ENCODE data around the gene SLC12A8.

Gene SLC12A8

GRCh38 chr3:125137358-125138033 is 75.1 kb downstream of the SLC12A8 start:
- no peak for DNase-seq (ENCODE audit: low read depth)

GRCh38 chr3:125136966-125137357 is 75.6 kb downstream of the SLC12A8 start:
- no peak for DNase-seq (ENCODE audit: low read depth)

GRCh38 chr3:125136515-125136914 is 76.0 kb downstream of the SLC12A8 start:
- DNase-seq (ENCODE audit: low read depth) = no peak

- no peak for DNase-seq (ENCODE audit: low read depth)
Measured at GRCh38 chr3:125134952-125135351, 77.6 kb downstream of the SLC12A8 start.

GRCh38 chr3:125132815-125133214 is 79.7 kb downstream of the SLC12A8 start:
- DNase-seq (ENCODE audit: low read depth) = no peak

GRCh38 chr3:125129512-125129997 is 83.0 kb downstream of the SLC12A8 start:
- no peak for DNase-seq (ENCODE audit: low read depth)

- no peak for DNase-seq (ENCODE audit: low read depth)
Measured at GRCh38 chr3:125128861-125129501, 83.6 kb downstream of the SLC12A8 start.

- DNase-seq (ENCODE audit: low read depth) = no peak
Measured at GRCh38 chr3:125126323-125126722, 86.2 kb downstream of the SLC12A8 start.

- no peak for DNase-seq (ENCODE audit: low read depth)
Measured at GRCh38 chr3:125125821-125126245, 86.7 kb downstream of the SLC12A8 start.

GRCh38 chr3:125123451-125124305 is 88.9 kb downstream of the SLC12A8 start:
- DNase-seq (ENCODE audit: low read depth) = no peak

GRCh38 chr3:125121246-125122010 is 91.1 kb downstream of the SLC12A8 start:
- DNase-seq (ENCODE audit: low read depth) = no peak

- DNase-seq (ENCODE audit: low read depth) = no peak
Measured at GRCh38 chr3:125120379-125121122, 92.0 kb downstream of the SLC12A8 start.

- peak; percentile 39 for DNase-seq (ENCODE audit: low read depth)
Measured at GRCh38 chr3:125119752-125120378, 92.7 kb downstream of the SLC12A8 start.

GRCh38 chr3:125118600-125118999 is 93.9 kb downstream of the SLC12A8 start:
- no peak for DNase-seq (ENCODE audit: low read depth)

- DNase-seq (ENCODE audit: low read depth) = no peak
Measured at GRCh38 chr3:125117631-125118191, 94.8 kb downstream of the SLC12A8 start.

GRCh38 chr3:125116311-125117080 is 96.1 kb downstream of the SLC12A8 start:
- DNase-seq (ENCODE audit: low read depth) = no peak

GRCh38 chr3:125115640-125116039 is 96.9 kb downstream of the SLC12A8 start:
- DNase-seq (ENCODE audit: low read depth) = no peak

GRCh38 chr3:125112981-125113380 is 99.6 kb downstream of the SLC12A8 start:
- DNase-seq (ENCODE audit: low read depth) = no peak

GRCh38 chr3:125110876-125111480 is 101.6 kb downstream of the SLC12A8 start:
- no peak for DNase-seq (ENCODE audit: low read depth)

All from activated gamma-delta T cell treated with anti-CD3 and anti-CD28 coated beads, Interleukin-2, amount 50 U/mL, for 16 hours (primary cell).